ENCODE results near the gene DMD. TPM values are rescaled to one million over a fixed set of nuclear protein-coding genes. Genes with fewer than 3 reads are reported as not detected.

The DMD gene
- total and polyA plus RNA-seq, 2 of the 8 experiments (the other 6 are each of a cell fraction or from before 2014, with no cell fraction given): 4.8 to 7.4 TPM

GRCh38 chrX:32016195-32016594 is 1195.2 kb downstream of the DMD start:
- POLR2A ChIA-PET (ENCODE audit: partially characterized antibody): no interaction called here

More at GRCh38 chrX:32016195-32016594, 1195.2 kb downstream of the DMD start:
- no peak overlapping the region for H4K5ac ChIP-seq (ENCODE audit: insufficient read length, low read depth, low read length)
- no peaks in the 10 kb centered on the region for H3K4me1 ChIP-seq (replicated peaks in 1 of 4; ENCODE audit: control insufficient read depth in 3 of 4, insufficient read depth in 4 of 4, low read length in 3 of 4)
- no peaks in the 10 kb centered on the region for H3K36me3 ChIP-seq (ENCODE audit: control insufficient read depth in 2 of 4, insufficient read depth in 4 of 4, low read length in 3 of 4)
- no peak for FAIRE-seq
- no peak overlapping the region for H4K91ac ChIP-seq (replicated peaks; ENCODE audit: insufficient read length, low read length)
- WGBS, 2 experiments (ENCODE audit: extremely low coverage in 1 of 2, insufficient coverage in 1 of 2, insufficient read length in 1 of 2, insufficient replicate concordance in 2 of 2, low coverage in 1 of 2, low lambda C conversion rate in 2 of 2, missing lambda C conversion rate in 1 of 2): 87% methylated on average over 6 of the region's 6 CpGs; no CpG with 5 or more reads in 1 of the 2 experiments
- no peaks in the 10 kb centered on the region for H3K79me2 ChIP-seq (ENCODE audit: control insufficient read depth in 1 of 2, insufficient read depth in 2 of 2, low read length in 2 of 2)
- H2BK20ac ChIP-seq (ENCODE audit: low read length): no peak overlapping the region
- DNase-seq (ENCODE audit: low read depth in 1 of 2, low spot score in 2 of 2): no peak
- H3K9ac ChIP-seq (replicated peaks in 1 of 4; ENCODE audit: extremely low read depth in 1 of 4, low read depth in 3 of 4, low read length in 3 of 4): no peak overlapping the region
- H3K14ac ChIP-seq (ENCODE audit: insufficient read length): no peak overlapping the region
- no peak overlapping the region for H2BK120ac ChIP-seq (replicated peaks; ENCODE audit: low read depth, low read length)
- no peaks in the 10 kb centered on the region for H3K27me3 ChIP-seq (replicated peaks in 1 of 4; ENCODE audit: control insufficient read depth in 3 of 4, extremely low read depth in 1 of 4, insufficient read depth in 3 of 4, low read length in 3 of 4)
- H3K4me3 ChIP-seq (ENCODE audit: extremely low read depth in 1 of 4, insufficient read depth in 2 of 4, low read depth in 3 of 4, low read length in 4 of 4): no peak overlapping the region
- H2BK12ac ChIP-seq (ENCODE audit: low read depth, low read length): no peak overlapping the region
- no peaks in the 10 kb centered on the region for H3K79me1 ChIP-seq (ENCODE audit: low read depth, low read length)
- H3K4ac ChIP-seq (replicated peaks; ENCODE audit: insufficient read length, low read depth, low read length): no peak overlapping the region
- no peak overlapping the region for H3K4me2 ChIP-seq (ENCODE audit: insufficient read depth in 1 of 2, low read depth in 2 of 2, low read length in 2 of 2)
- no peaks in the 10 kb centered on the region for H3K9me3 ChIP-seq (ENCODE audit: insufficient read depth in 2 of 2, low read depth in 1 of 2, low read length in 1 of 2)
- CTCF ChIA-PET (ENCODE audit: partially characterized antibody): no interaction called here
- H3K23me2 ChIP-seq (ENCODE audit: low read depth, low read length): no peaks in the 10 kb centered on the region
- H3K23ac ChIP-seq (ENCODE audit: insufficient read length): no peak overlapping the region
- H2AFZ ChIP-seq (ENCODE audit: low read length): no peak overlapping the region
- H3K27ac ChIP-seq (ENCODE audit: low read depth, low read length): no peak overlapping the region
- H4K20me1 ChIP-seq (replicated peaks in 1 of 2; ENCODE audit: control insufficient read depth in 1 of 2, insufficient read depth in 2 of 2, low read length in 2 of 2): no peaks in the 10 kb centered on the region
- H4K8ac ChIP-seq (ENCODE audit: extremely low read depth, insufficient read depth, low read length): no peak overlapping the region
- no peak overlapping the region for H2BK5ac ChIP-seq (ENCODE audit: low read depth, low read length)
- H3K56ac ChIP-seq (replicated peaks; ENCODE audit: insufficient read length, low read depth, low read length): no peak overlapping the region
- no peak overlapping the region for H3K18ac ChIP-seq (ENCODE audit: extremely low read depth, low read length)
- H2BK15ac ChIP-seq (ENCODE audit: low read length): no peak overlapping the region
- TF ChIP-seq E2F6 (IDR thresholded peaks at IDR 0.05) (no peak), JUND (IDR thresholded peaks at IDR 0.05; ENCODE audit: low read length) (no peak), PHF8 (conservative IDR thresholded peaks at IDR 0.05; ENCODE audit: low read depth, low read length) (no peak), RBBP5 (IDR thresholded peaks at IDR 0.05; ENCODE audit: borderline replicate concordance, low read depth, low read length) (no peak), ATF2 (IDR thresholded peaks at IDR 0.05; ENCODE audit: low read length) (no peak), SAP30 (IDR thresholded peaks at IDR 0.05; ENCODE audit: insufficient read depth, insufficient replicate concordance, low read length) (no peak), EP300 (IDR thresholded peaks at IDR 0.05; ENCODE audit: borderline replicate concordance in 1 of 2, low read depth in 2 of 2, low read length in 2 of 2) (no peak), TAF7 (optimal IDR thresholded peaks at IDR 0.05; ENCODE audit: borderline replicate concordance, low read depth, low read length) (no peak), MAX (IDR thresholded peaks at IDR 0.05) (no peak), JUN (IDR thresholded peaks at IDR 0.05; ENCODE audit: low read depth, low read length) (no peak), HDAC6 (IDR thresholded peaks at IDR 0.05; ENCODE audit: low read depth, low read length) (no peak)
- no peak overlapping the region for H2AK5ac ChIP-seq (ENCODE audit: low read depth, low read length)

Measured in H1 (cell line).